Panc1 (cell line): ENCODE data around the gene TRPM6.

Experiments used
- CTCF ChIP-seq: fragments of 450-650 bp; IDR thresholded peaks from 2 replicates; pipeline ENCODE4 v1.5.1; 2017; ENCODE audit warnings: mild to moderate bottlenecking
- REST ChIP-seq, 2 experiments: IDR thresholded peaks; 2 replicates each; pipeline ENCODE4 v1.6.1; 2011 to 2012; ENCODE audit warnings: low read depth in 2 of 2, control low read depth in 1 of 2, low read length in 1 of 2, mild to moderate bottlenecking in 1 of 2, moderate library complexity in 1 of 2; ENCODE audit not compliant: insufficient read depth in 1 of 2

- TF ChIP-seq CTCF (no peak), REST (IDR thresholded peaks at IDR 0.05; ENCODE audit: insufficient read depth in 1 of 2, low read depth in 2 of 2, low read length in 1 of 2) (no peak)
These were observed 131.7 kb downstream of the TRPM6 start for GRCh38 chr9:74755999-74756398.
